NCI-H1436 treated with DMSO at 0.1 percent for 48 hours (cell line): Measurements from ENCODE around the gene MCM7.
A peak's percentile ranks its signal among the peaks of the same experiment; 100 is the strongest.

Experiments
- DNase-seq: peaks from one replicate; lab custom pipeline; 2025; lab: John Stamatoyannopoulos, UW

Gene MCM7

GRCh38 chr7:100093925-100094486 is 7.2 kb downstream of the MCM7 start:
- no peak for DNase-seq

DNA sequence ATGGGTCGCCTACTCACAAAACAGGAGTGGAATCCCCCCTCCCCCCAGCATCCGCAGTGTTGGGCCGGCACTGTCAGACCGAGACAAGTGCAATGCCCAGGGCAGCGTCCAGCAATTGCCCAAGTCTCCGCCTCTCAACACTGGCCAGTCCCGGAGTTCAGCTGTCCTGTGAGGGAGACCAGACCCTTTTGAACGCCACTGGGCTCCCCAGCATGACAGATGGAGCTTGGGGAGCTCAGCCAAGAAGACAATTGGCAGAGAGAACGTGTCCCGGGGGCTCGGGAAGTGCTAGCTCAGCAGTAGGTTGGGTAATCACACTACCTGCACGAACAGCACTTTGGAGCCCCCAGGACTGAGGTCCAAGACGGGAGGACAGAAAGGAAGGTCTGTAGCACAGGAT is 7.7 kb downstream of the MCM7 start:
- DNase-seq, result no peak

- DNase-seq, result no peak
These were observed 8.1 kb downstream of the MCM7 start for GRCh38 chr7:100093054-100093453.

DNA sequence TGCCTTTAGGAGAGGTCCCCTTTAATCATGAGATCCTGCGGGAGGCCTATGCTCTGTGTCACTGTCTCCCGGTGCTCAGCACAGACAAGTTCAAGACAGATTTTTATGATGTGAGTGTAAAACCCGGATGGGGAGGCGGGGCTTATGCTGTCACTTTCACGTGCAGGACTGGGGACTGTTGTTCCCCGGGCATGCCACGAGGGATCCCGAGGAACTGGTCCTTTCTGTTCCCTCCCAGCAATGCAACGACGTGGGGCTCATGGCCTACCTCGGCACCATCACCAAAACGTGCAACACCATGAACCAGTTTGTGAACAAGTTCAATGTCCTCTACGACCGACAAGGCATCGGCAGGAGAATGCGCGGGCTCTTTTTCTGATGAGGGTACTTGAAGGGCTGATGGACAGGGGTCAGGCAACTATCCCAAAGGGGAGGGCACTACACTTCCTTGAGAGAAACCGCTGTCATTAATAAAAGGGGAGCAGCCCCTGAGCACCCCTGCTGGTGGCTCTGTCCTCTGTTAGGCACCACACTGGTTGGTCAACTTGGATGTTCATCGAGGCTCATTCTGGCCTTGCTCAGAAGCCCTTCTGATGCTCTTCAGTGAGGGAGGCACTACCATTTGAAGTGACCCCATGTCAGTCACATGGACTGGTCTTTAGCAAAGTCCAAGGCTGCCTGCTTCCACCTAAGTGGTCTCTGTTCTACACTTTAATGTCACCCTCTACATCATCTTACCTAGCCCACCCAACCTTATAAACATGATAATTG is 9.6 kb downstream of the MCM7 start:
- no peak for DNase-seq

DNA sequence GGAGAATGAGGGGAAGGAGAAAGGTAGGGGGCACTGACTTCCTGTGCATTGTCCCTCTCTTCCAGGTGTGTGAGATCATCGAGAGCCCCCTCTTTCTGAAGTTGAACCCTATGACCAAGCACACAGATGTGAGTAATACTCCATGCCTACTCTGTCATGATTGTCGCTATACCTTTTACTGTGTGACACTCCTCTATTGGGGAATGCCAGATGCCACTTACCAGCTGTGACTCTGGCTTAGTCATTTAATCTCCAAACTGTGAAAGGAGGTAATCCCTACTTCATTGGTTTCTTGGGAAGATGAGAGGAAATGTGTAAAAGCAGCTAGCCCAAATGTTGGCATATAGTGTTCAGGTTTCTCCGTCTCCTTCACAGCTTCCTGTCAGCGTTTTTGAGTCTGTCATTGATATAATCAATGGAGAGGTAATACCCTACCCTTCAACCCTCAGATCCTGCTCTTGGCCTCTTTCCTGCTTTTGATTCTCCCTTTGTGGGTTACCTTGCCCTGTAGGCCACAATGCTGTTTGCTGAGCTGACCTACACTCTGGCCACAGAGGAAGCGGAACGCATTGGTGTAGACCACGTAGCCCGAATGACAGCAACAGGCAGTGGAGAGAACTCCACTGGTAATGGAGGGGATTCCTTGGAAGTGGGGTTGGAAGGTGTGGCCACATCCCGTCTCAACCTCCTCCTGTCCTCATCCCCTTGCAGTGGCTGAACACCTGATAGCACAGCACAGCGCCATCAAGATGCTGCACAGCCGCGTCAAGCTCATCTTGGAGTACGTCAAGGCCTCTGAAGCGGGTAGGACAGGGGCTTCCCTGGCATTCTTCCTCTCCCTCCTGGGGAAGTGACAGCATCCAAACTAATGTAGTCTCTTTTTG is 10.4 kb downstream of the MCM7 start:
- no peak for DNase-seq

- DNase-seq, result no peak
These were observed 11.6 kb downstream of the MCM7 start for GRCh38 chr7:100089458-100090196.

- DNase-seq, result no peak
These were observed 12.4 kb downstream of the MCM7 start, which contains the start of gene COPS6 for GRCh38 chr7:100088621-100089457. COPS6 (plus strand) TSS chr7:100088969; CDS start chr7:100088991, 22 bp downstream.

DNA sequence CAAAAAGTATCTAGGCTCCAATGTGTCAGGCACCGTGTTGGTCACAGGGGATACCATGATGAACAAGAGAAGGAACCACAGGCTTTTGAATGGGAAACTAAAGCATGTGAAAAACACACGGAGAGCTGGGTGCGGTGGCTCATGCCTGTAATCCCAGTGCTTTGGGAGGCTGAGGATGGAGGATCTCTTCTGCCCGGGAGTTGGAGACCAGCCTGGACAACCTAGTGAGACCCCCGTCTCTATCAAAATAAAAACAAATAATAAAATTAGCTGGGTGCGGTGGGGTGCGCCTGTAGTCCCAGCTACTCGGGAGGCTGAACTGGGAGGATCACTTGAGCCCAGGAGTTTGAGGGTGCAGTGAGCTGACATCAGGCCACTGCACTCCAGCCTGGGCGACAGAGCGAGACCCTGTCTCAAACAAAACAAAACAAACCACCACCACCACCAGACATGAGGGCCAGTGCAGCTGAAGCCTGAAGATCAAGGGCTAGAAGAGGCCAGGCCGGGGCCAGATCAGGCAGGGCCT is 13.0 kb downstream of the MCM7 start:
- DNase-seq, result no peak

DNA sequence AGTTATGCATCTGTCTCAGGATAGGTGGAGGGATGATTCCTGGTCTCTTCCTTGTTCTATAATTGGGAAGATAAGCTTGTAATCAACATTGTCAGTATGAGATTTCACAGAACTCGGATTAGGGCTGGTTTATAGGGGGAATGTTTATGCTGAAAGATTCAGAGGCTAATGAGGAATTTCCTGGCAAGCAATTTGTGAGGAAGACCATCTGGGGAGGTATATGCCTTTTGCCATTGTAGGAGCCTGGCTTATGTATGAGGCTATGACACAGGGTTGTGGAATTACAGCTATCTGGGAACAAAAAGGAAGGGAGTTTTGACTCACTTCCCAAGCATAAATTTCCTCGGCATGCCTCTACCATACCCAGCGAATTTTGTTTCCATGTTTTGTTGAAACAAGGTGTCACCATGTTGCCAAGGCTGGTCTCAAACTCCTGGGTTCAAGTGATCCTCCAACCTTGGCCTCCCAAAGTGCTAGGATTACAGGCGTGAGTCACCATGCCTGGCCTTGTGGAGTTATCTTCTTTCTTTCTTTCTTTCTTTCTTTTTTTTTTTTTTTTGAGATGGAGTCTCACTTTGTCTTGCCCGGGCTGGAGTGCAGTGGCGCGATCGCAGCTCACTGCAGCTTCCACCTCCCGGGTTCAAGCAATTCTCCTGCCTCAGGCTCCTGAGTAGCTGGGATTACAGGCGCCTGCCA is 14.0 kb downstream of the MCM7 start:
- no peak for DNase-seq

DNA sequence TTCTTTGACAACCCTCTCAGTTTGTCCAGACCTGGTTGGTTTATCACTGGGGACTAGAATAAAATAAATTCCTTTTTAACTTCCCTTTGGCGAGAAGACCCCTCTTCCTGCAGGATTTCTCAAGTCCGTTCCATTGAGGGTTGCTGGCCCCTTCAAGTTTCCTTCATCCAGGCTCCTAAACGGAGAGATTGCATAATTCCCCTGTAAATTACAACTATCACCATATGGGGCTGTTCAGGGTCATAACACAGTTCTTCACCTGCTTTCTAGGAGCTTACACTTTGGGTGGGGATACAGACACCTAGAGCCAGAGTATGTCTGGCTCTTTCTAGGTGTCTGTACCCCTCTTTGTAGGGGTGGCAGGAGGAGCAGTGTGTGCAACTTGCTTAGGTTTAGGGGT is 15.7 kb downstream of the MCM7 start:
- no peak for DNase-seq

DNA sequence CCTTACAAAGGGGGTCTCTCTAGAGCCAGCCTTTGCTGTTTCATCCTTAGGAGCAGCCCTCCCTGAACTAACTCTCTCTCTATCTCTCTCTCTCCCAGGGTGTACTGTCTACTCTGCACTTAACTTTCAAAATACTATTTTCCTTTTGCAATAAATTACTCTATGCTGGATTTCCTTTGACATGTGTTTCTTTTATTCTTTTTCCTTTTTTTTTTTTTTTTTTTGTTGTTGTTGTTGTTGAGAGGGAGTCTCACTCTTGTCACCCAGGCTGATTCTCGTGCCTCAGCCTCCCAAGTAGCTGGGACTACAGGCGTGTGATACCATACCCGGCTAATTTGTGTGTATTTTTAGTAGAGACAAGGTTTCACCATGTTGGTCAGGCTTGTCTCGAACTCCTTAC is 18.2 kb downstream of the MCM7 start:
- no peak for DNase-seq

- peak; percentile 80 for DNase-seq
These were observed 19.6 kb downstream of the MCM7 start, which contains the start of gene ZNF3 for GRCh38 chr7:100081535-100082102. ZNF3 (minus strand) TSS chr7:100081723; CDS start chr7:100077357, 4,366 bp downstream.

DNA sequence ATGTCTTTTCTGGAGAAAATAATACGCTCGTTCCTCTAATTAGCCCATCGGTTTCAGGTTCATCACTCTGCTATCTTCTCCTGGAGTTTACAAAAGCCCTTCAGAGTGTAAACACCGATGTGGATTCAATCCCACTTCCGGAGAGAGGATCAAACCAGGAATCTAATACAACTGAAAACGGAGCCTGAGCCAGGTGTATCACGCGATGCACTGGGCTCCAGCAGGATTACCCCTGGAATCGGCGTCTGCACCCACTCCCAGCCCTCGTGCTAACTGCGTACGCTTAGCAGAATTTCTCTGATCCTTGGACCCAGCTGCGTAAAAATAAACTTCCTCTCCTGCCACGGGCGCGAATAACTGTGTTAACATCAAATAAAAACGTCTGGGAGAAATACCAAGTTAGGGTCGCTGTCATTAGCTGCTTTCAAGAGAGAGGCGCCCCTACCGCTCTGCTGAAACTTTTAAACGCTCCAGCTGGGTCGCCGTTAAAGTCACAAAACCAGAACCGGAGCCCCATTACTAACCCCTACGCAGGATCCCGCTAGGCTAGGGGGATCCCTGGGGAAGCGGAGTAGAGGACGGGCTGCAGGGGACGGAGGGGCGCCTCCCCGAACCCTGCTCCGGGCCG is 20.2 kb downstream of the MCM7 start:
- no peak for DNase-seq

DNA sequence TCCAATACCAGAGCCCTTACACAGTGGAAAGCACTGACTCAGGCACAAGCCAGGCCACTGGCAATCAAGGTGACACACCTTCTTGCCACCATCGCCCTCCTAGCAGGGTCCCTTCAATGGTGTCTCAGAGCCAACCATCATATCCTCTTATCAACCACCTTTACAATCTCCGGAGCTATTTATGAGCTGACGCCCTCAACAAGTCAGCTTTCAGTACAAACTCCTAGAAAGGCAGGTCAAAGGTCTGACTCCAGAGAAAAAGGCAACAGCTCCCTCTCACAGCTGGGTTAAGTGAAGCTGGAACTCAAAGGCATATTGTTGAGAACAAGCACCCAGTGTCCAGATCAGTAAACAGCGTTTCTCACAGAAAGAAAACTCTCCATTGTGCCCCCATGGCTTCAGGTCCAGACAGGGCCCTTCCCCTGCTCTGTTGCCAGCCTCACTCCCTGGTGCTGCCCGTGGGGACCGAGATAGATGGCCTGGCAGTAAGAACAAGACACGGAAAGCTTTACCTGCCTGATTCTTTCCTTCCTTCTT is 22.1 kb downstream of the MCM7 start:
- DNase-seq, result no peak

GRCh38 chr7:100077205-100077604 is 24.0 kb downstream of the MCM7 start:
- DNase-seq, result no peak

GRCh38 chr7:100075418-100075817 is 25.8 kb downstream of the MCM7 start:
- DNase-seq, result no peak

- no peak for DNase-seq
These were observed 26.4 kb downstream of the MCM7 start for GRCh38 chr7:100074841-100075240.

DNA sequence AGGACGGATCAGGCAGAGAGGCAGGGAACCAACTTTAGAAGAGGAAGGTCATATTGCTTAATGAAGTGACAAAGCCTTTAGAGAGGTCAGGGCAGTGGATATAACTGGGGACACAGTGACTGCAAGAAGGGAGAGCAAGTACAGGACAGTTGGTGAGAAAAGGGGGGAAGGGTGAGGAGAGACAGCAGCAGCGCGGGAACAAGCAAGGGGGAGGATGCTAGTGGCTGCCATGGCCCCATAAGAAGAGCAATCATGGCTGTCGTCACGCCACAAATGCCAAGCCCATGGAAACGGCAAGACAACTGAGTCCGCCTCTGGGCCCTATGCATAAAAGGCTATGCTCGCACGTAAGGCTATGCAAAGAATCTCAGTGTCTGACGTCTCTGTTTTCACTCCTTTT is 28.7 kb downstream of the MCM7 start:
- no peak for DNase-seq
